C4-2B (cell line): ENCODE results near the gene HDAC4.

Experiments
- H3K27ac ChIP-seq: fragments of 450-650 bp; 2 replicates; pipeline ENCODE4 v1.5.1; 2017
- ZFX ChIP-seq: fragments of 450-650 bp; IDR thresholded peaks from 2 replicates; pipeline ENCODE4 v1.6.1; 2017
- TF ChIP-seq, protein P1 (sequence below): fragments of 450-650 bp; conservative IDR thresholded peaks from 2 replicates; pipeline ENCODE4 v1.5.1; 2017; ENCODE audit warnings: mild to moderate bottlenecking

The HDAC4 gene

DNA sequence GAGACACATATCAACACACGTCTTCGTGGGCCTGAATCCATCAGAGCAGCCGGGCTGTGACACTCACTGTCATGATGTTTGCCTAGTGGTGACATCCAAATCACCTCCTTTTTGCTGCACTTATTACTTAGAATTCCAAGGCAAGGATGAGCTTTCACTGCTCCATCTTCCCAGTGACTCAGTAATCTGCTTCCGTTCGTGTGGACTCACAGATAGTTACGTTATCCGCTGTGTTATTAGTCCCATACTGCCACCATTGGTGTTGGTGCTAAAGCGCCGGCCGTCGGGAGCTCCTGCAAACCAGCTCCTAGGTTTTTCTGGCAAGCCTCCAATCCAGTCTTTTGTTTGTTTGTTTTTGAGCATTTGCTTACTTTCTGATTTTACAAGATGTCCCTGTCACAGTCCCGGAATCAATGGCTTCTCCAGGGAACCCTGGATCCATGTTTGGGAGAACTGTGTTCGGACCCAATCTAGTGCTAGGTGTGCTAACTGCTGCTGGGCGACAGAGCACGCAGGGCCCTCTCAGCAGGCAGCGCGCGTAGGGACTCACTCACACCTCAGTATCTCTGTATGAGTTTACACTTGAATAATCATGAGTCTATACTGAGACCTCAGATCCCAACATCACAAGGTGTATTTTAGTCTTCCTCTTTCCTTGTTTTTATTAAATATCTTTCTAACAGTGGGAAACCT lies 42.6 kb downstream of the HDAC4 start:
- no peak for TF ChIP-seq ZFX
- TF ChIP-seq, protein P1, sequence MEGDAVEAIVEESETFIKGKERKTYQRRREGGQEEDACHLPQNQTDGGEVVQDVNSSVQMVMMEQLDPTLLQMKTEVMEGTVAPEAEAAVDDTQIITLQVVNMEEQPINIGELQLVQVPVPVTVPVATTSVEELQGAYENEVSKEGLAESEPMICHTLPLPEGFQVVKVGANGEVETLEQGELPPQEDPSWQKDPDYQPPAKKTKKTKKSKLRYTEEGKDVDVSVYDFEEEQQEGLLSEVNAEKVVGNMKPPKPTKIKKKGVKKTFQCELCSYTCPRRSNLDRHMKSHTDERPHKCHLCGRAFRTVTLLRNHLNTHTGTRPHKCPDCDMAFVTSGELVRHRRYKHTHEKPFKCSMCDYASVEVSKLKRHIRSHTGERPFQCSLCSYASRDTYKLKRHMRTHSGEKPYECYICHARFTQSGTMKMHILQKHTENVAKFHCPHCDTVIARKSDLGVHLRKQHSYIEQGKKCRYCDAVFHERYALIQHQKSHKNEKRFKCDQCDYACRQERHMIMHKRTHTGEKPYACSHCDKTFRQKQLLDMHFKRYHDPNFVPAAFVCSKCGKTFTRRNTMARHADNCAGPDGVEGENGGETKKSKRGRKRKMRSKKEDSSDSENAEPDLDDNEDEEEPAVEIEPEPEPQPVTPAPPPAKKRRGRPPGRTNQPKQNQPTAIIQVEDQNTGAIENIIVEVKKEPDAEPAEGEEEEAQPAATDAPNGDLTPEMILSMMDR = peak; percentile 32; the same call in 1 of the 2 replicates
- H3K27ac ChIP-seq = peak overlapping the region; percentile 44

DNA sequence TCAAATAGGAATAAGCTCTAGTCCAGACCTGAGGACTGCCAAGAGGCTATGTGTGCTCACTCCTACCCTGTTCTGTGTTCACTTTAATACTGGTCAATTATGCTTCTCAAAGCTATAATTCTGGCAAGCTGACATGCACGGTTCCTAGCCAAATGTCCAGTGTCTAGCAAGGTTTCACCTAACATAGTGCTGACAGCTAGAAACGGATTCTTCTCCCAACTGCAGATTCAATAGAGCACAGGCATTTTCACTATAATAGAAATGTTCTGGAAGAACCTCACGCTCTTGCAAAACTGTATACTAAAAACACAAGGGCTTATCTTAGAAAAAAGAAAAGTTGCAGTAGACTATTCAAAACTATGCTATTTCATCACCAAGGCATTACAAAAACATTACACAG lies 45.1 kb downstream of the HDAC4 start:
- TF ChIP-seq, protein P1 = no peak
- TF ChIP-seq ZFX = no peak
- H3K27ac ChIP-seq = no peak overlapping the region

DNA sequence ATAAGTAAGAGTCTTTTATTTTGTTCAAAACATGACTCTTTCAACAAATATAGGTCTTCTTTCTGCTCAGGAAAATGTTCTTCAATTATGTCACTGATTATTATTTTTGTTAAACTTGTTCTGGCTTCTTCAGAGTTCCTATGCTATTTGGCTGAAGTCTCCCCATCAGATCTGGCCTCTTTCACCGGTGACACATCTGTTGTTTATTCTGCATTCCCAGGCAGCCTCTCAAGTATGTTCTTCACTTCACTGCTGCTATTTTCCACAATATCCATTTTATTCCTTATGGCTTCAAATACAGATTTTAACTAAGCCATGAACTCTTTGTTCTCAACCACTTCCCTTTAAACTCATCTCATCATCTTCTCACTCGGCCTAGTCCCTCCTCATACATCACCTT lies 45.7 kb downstream of the HDAC4 start:
- no peak for TF ChIP-seq ZFX
- TF ChIP-seq, protein P1 = no peak
- H3K27ac ChIP-seq = no peak overlapping the region

DNA sequence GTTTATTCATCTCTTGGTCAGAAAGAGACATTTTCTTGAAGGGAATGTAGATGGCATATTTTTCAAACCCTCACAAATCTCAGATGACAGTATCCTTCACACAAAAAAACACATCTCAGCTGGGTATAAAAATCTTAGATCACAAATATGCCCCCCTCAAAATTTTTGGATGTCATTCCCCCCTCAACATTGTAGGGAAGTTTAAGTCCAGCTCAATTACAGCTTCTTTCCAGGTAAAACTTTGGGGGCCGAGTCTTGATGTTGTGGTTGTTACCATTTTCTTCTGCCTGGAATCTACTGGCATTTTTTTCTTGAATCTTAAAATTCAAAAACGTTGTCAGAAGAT lies 46.1 kb downstream of the HDAC4 start:
- H3K27ac ChIP-seq = no peak overlapping the region
- TF ChIP-seq, protein P1 = no peak
- TF ChIP-seq ZFX = no peak

DNA sequence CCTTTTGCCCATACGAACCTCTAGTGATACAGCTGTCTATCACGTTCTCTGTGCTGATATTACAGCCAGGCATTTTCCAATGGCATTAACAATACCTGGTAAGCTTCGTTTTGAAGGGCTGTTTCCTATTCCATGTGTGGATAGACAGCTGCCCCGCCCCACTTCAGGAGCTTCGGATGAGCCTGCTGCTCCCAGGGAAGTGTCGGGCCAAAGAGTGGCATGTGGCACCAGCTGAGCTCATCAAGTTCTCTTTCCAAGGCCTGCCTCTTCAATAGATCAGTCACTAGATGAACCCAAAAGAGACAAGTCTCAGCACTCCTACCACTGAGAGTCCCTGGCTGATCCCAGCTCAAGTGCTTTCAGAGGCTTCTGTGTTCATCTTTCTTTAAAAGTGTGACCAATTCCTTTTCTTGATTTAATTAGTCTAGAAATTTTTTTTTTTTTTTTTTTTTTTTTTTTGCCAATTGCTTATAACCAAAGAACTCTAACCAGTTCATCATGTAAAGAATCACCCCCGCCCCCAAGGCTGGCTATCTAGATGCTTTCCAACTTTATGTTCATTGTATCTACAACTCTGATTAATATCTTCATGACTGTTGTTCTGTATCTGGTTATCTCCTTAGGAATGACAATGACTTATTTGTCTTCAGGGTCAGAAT lies 46.6 kb downstream of the HDAC4 start:
- TF ChIP-seq ZFX = no peak
- TF ChIP-seq, protein P1 = no peak
- H3K27ac ChIP-seq = no peak overlapping the region

DNA sequence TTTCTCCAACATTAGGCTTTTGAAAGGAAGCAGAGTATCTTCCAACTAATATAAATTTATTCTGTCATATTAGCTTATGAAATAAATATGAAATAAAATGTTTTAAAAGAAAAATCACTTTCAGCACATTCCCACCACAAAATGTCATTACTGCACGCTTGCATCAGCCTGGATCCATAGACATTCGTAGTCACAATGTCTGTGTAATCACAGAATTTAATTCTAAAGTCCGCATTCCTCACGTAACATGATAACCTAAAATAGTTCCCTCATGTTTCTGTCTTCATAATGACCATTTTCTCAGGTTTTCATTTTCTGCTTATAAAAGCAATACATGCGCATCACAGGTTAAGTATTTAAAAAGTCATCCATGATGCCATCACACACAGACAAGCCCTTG lies 47.1 kb downstream of the HDAC4 start:
- H3K27ac ChIP-seq = no peak overlapping the region

DNA sequence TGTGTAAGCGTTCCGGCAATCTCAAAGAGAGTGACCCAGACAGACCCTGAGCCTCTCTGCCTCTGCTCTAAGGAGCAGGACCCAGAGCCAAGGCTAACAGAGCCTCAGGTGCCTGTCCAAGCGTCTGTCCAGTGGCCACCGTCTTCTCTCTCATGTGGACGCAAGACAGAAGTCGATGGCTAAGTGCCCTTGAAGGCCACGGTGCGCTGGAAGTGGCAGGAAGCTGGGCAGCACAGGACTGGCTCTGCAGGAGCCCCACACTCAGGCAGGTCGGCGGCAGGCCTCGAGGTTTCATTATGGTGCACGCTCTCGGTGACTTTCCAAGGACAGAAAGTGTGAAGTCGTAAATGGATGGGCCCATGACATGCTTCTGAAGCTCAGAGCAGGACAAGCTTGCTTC lies 49.1 kb downstream of the HDAC4 start:
- TF ChIP-seq, protein P1 = no peak
- TF ChIP-seq ZFX = no peak
- H3K27ac ChIP-seq = no peak overlapping the region

More for the DNA sequence above, 47.1 kb downstream of the HDAC4 start:
- TF ChIP-seq, protein P1 = no peak
- TF ChIP-seq ZFX = no peak
